Measurements from ENCODE around the gene KAZN. TPM values are rescaled to one million over a fixed set of nuclear protein-coding genes. Genes with fewer than 3 reads are reported as not detected.

KAZN gene
- total and polyA plus RNA-seq, 9 donors: 10.1 to 56.4 (median 27.9) TPM

- WGBS, 3 donors: 54 to 62% (median 57%) methylated on average over 5 of the region's 5 CpGs
- no peak for DNase-seq
- Histone ChIP-seq H3K4me1 (ENCODE audit: insufficient read depth) (no peaks in the 10 kb centered on the region), H3K9me3 (no peaks in the 10 kb centered on the region), H3K36me3 (no peaks in the 10 kb centered on the region), H3K27me3 (no peaks in the 10 kb centered on the region), H3K4me3 (no peak overlapping the region), H3K27ac (no peak overlapping the region)
- intact Hi-C loops (cut with DNase I): no loop called here
- no peak for TF ChIP-seq POLR2A (IDR thresholded peaks at IDR 0.05)
- no peak for TF ChIP-seq EP300 (IDR thresholded peaks at IDR 0.05)
- TF ChIP-seq, protein P1, sequence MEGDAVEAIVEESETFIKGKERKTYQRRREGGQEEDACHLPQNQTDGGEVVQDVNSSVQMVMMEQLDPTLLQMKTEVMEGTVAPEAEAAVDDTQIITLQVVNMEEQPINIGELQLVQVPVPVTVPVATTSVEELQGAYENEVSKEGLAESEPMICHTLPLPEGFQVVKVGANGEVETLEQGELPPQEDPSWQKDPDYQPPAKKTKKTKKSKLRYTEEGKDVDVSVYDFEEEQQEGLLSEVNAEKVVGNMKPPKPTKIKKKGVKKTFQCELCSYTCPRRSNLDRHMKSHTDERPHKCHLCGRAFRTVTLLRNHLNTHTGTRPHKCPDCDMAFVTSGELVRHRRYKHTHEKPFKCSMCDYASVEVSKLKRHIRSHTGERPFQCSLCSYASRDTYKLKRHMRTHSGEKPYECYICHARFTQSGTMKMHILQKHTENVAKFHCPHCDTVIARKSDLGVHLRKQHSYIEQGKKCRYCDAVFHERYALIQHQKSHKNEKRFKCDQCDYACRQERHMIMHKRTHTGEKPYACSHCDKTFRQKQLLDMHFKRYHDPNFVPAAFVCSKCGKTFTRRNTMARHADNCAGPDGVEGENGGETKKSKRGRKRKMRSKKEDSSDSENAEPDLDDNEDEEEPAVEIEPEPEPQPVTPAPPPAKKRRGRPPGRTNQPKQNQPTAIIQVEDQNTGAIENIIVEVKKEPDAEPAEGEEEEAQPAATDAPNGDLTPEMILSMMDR (IDR thresholded peaks at IDR 0.05): no peak
Observed at GRCh38 chr1:14767075-14767474, 168.6 kb downstream of the KAZN start.

DNA sequence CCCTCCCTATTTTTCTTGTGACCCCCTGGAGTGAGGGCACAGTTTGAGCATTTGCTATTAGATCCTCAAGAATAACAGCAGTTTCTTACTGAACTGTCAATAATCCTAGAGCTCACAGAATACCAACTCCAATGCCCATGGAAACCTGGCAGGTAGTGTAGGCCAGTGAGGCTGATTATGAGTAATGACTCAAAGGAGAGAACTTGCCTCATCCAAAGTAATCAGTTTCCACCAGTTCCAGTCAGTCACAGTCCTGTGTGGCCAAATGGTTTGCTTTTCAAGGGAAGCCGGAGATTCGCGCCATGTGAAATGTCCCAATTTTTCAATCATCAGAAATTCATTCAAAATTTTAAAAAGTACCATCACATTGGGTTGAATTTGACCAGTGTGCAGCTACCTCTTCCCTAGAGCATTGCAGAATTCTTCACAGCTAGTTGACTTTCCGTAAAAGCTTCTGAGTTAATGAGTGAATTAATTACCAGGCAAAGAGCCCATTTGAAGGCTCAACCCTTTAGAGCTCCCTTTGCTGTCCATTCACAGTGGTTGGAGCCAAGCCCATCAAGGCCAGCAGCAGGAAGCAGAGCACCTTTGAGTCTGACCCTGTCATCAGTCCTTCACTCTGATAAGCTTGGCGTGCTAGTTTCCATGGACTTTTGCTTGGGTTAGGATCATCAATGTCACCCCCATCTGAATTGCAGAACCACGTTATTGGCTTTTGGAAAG lies 170.3 kb downstream of the KAZN start:
- Histone ChIP-seq H3K4me1 (ENCODE audit: insufficient read depth) (no peaks in the 10 kb centered on the region), H3K4me3 (no peak overlapping the region), H3K9me3 (no peaks in the 10 kb centered on the region), H3K27me3 (no peaks in the 10 kb centered on the region), H3K36me3 (no peaks in the 10 kb centered on the region), H3K27ac (no peak overlapping the region)
- TF ChIP-seq EP300 (IDR thresholded peaks at IDR 0.05): no peak
- TF ChIP-seq, protein P1 (IDR thresholded peaks at IDR 0.05): no peak
- no peak for DNase-seq
- WGBS, 3 donors: 93 to 96% (median 93%) methylated on average over 6 of the region's 6 CpGs
- intact Hi-C loops (cut with DNase I): no loop called here

DNA sequence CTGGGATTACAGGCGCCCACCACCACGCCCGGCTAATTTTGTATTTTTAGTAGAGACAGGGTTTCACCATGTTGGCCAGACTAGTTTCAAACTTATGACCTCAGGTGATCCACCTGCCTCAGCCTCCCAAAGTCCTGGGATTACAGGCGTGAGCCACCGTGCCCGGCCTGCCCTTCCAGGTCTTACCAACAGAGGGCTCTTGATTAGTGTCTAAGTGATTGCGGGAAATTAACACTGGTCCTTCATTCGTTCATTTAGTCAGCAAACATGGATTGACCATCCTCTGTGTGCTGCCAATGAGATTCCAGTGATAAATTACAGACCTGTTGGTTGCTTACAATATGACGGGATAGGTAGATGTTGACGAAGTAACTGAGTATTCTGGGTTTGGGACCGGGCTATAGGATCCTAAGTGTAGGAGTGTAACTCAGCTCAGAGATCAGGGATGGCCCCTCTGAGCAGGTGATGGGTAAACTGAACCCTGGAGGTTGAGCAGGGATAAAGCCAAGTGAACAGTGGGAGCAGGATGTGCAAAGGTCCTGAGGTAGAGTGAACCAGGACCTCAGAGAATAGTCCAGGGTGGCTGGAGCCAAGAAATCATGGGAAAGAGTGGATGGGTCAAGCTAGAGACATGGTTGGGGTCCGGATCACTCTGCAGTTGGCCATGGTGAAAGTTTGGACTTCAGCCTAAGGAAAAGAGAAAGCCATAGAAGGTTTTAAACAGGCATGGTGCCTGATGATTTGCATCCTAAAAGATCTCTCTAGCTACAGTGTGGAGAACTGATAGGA lies 171.2 kb downstream of the KAZN start:
- intact Hi-C loops (cut with DNase I): no loop called here
- 87 to 94% (median 91%) methylated on average over 12 of the region's 12 CpGs for WGBS, 3 donors

GRCh38 chr1:14773396-14774025 lies 175.0 kb downstream of the KAZN start:
- no peak for TF ChIP-seq POLR2A (IDR thresholded peaks at IDR 0.05)
- TF ChIP-seq EP300 (IDR thresholded peaks at IDR 0.05): no peak
- TF ChIP-seq, protein P1 (IDR thresholded peaks at IDR 0.05): no peak
- no peaks in the 10 kb centered on the region for H3K27me3 ChIP-seq
- no peak overlapping the region for H3K4me3 ChIP-seq
- H3K27ac ChIP-seq: no peak overlapping the region
- intact Hi-C loops (cut with DNase I): no loop called here
- no peak for DNase-seq
- WGBS, 3 donors: 89 to 90% (median 90%) methylated on average over 13 of the region's 13 CpGs
- H3K9me3 ChIP-seq: no peaks in the 10 kb centered on the region
- no peaks in the 10 kb centered on the region for H3K4me1 ChIP-seq (ENCODE audit: insufficient read depth)
- no peaks in the 10 kb centered on the region for H3K36me3 ChIP-seq

More for the DNA sequence above, 171.2 kb downstream of the KAZN start:
- Histone ChIP-seq H3K27me3 (no peaks in the 10 kb centered on the region), H3K4me1 (ENCODE audit: insufficient read depth) (no peaks in the 10 kb centered on the region), H3K9me3 (no peaks in the 10 kb centered on the region), H3K36me3 (no peaks in the 10 kb centered on the region), H3K27ac (no peak overlapping the region), H3K4me3 (no peak overlapping the region)
- no peak for TF ChIP-seq POLR2A (IDR thresholded peaks at IDR 0.05)
- TF ChIP-seq EP300 (IDR thresholded peaks at IDR 0.05): no peak
- TF ChIP-seq, protein P1 (IDR thresholded peaks at IDR 0.05): no peak
- no peak for DNase-seq
